ENCODE data around the gene C2orf15. TPM values are rescaled to one million over a fixed set of nuclear protein-coding genes. Genes with fewer than 3 reads are reported as not detected.

Gene C2orf15
- total and polyA plus RNA-seq, 2 donors (not counting 1 experiment from before 2014, with no cell fraction given), result 0.09 TPM; not detected in 1

DNA sequence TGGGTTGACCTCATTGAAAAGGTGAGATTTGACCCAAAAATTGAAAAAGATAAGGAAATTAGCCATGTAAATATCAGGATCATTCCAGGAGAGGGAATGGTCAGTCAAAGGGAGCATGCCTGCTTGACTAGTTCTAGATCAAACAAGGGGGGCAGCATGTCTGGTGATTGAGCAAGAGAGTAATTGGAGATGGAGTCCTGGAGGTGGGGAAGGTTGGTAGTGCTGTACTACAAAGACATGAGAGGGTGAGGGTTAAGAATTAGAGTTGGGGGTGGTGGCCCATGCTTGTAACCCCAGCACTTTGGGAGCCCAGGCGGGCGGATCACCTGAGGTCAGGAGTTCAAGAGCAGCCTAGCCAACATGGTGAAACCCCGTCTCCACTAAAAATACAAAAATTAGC lies 41.5 kb downstream of the C2orf15 start:
- H3K4me2 ChIP-seq (ENCODE audit: extremely low read depth, insufficient read depth, low read length), result no peak overlapping the region
- no peaks in the 10 kb centered on the region for H3K9me3 ChIP-seq (ENCODE audit: control insufficient read depth, insufficient read depth, low read depth, low read length)
- no peaks in the 10 kb centered on the region for H3K4me1 ChIP-seq (ENCODE audit: control insufficient read depth, extremely low read depth, insufficient read depth, low read length)
- peaks cover 54% of the 10 kb centered on the region for H3K79me2 ChIP-seq (ENCODE audit: control insufficient read depth, insufficient read depth, low read length)
- H3K9ac ChIP-seq (ENCODE audit: insufficient read depth, low read length), result no peak overlapping the region
- TF ChIP-seq, protein P1, sequence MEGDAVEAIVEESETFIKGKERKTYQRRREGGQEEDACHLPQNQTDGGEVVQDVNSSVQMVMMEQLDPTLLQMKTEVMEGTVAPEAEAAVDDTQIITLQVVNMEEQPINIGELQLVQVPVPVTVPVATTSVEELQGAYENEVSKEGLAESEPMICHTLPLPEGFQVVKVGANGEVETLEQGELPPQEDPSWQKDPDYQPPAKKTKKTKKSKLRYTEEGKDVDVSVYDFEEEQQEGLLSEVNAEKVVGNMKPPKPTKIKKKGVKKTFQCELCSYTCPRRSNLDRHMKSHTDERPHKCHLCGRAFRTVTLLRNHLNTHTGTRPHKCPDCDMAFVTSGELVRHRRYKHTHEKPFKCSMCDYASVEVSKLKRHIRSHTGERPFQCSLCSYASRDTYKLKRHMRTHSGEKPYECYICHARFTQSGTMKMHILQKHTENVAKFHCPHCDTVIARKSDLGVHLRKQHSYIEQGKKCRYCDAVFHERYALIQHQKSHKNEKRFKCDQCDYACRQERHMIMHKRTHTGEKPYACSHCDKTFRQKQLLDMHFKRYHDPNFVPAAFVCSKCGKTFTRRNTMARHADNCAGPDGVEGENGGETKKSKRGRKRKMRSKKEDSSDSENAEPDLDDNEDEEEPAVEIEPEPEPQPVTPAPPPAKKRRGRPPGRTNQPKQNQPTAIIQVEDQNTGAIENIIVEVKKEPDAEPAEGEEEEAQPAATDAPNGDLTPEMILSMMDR (conservative IDR thresholded peaks at IDR 0.05 in 1 of 2, IDR thresholded peaks at IDR 0.05 in 1 of 2; ENCODE audit: low read depth in 1 of 2, low read length in 2 of 2), result no peak
- TF ChIP-seq EZH2 (IDR thresholded peaks at IDR 0.05; ENCODE audit: low read length, missing control alignments), result no peak
- no peaks in the 10 kb centered on the region for H3K36me3 ChIP-seq (ENCODE audit: control insufficient read depth, insufficient read depth, low read length)
- no peak for DNase-seq (ENCODE audit: low read depth in 2 of 2)
- no peak overlapping the region for H3K27ac ChIP-seq (ENCODE audit: insufficient read depth, low read length)
- no peaks in the 10 kb centered on the region for H4K20me1 ChIP-seq (ENCODE audit: control insufficient read depth, extremely low read depth, insufficient read depth, low read length)
- H2AFZ ChIP-seq (ENCODE audit: low read length), result no peak overlapping the region
- H3K27me3 ChIP-seq (ENCODE audit: control insufficient read depth, insufficient read depth, low read length), result no peaks in the 10 kb centered on the region
- no peak overlapping the region for H3K4me3 ChIP-seq (replicated peaks in 1 of 4; ENCODE audit: control extremely low read depth in 1 of 4, insufficient read depth in 1 of 4, low read depth in 3 of 4, low read length in 4 of 4)

DNA sequence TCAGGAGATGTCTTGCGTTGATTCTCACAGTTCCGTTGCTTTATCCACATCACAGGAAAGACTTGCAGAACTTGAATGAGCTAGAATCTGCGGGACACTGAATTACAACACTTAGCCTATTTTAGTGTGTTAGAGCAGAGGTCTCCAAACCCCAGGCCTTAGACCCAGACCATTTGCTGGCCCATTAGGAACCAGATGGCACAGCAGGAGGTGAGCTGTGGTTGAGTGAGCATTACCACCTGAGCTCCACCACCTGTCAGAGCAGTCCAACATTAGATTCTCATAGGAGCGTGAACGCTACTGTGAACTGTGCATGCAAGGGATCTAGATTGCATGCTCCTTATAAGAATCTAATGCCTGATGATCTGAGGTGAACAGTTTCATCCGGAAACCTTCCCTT lies 43.3 kb downstream of the C2orf15 start:
- no peak for TF ChIP-seq EZH2 (IDR thresholded peaks at IDR 0.05; ENCODE audit: low read length, missing control alignments)
- TF ChIP-seq, protein P1 (conservative IDR thresholded peaks at IDR 0.05 in 1 of 2, IDR thresholded peaks at IDR 0.05 in 1 of 2; ENCODE audit: low read depth in 1 of 2, low read length in 2 of 2), result no peak
- Histone ChIP-seq H2AFZ (ENCODE audit: low read length) (no peak overlapping the region), H3K4me1 (ENCODE audit: control insufficient read depth, extremely low read depth, insufficient read depth, low read length) (no peaks in the 10 kb centered on the region), H3K27ac (ENCODE audit: insufficient read depth, low read length) (no peak overlapping the region), H3K9me3 (ENCODE audit: control insufficient read depth, insufficient read depth, low read depth, low read length) (no peaks in the 10 kb centered on the region), H3K36me3 (ENCODE audit: control insufficient read depth, insufficient read depth, low read length) (no peaks in the 10 kb centered on the region), H3K4me3 (replicated peaks in 1 of 4; ENCODE audit: control extremely low read depth in 1 of 4, insufficient read depth in 1 of 4, low read depth in 3 of 4, low read length in 4 of 4) (no peak overlapping the region), H3K4me2 (ENCODE audit: extremely low read depth, insufficient read depth, low read length) (no peak overlapping the region), H3K27me3 (ENCODE audit: control insufficient read depth, insufficient read depth, low read length) (no peaks in the 10 kb centered on the region), H3K79me2 (ENCODE audit: control insufficient read depth, insufficient read depth, low read length) (peaks cover 51% of the 10 kb centered on the region), H4K20me1 (ENCODE audit: control insufficient read depth, extremely low read depth, insufficient read depth, low read length) (no peaks in the 10 kb centered on the region), H3K9ac (ENCODE audit: insufficient read depth, low read length) (no peak overlapping the region)
- no peak for DNase-seq (ENCODE audit: low read depth in 2 of 2)

DNA sequence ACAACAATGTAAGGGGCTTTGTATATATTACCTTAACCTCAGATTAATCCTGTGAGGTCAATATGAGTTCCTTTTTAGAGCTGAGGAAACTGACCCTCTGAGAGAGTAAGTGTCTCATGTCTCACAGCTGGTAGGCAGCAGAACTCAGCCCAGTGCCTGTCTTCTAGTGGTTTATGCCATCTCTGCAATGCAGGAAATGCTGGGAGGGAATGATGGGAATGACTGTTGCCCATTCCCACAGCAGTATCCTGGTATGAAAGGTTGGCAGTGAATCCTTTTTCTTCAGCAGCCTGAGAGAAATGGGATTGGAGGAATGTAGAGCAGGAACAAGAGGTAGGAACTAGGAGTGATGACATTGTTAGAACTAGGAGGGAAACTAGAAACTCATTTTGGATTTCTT lies 45.5 kb downstream of the C2orf15 start:
- no peak overlapping the region for H2AFZ ChIP-seq (ENCODE audit: low read length)
- no peak overlapping the region for H3K27ac ChIP-seq (ENCODE audit: insufficient read depth, low read length)
- H3K79me2 ChIP-seq (ENCODE audit: control insufficient read depth, insufficient read depth, low read length), result peaks cover 31% of the 10 kb centered on the region
- no peak overlapping the region for H3K9ac ChIP-seq (ENCODE audit: insufficient read depth, low read length)
- TF ChIP-seq, protein P1 (conservative IDR thresholded peaks at IDR 0.05 in 1 of 2, IDR thresholded peaks at IDR 0.05 in 1 of 2; ENCODE audit: low read depth in 1 of 2, low read length in 2 of 2), result no peak
- no peak for TF ChIP-seq EZH2 (IDR thresholded peaks at IDR 0.05; ENCODE audit: low read length, missing control alignments)
- H3K36me3 ChIP-seq (ENCODE audit: control insufficient read depth, insufficient read depth, low read length), result no peaks in the 10 kb centered on the region
- no peak overlapping the region for H3K4me3 ChIP-seq (replicated peaks in 1 of 4; ENCODE audit: control extremely low read depth in 1 of 4, insufficient read depth in 1 of 4, low read depth in 3 of 4, low read length in 4 of 4)
- H4K20me1 ChIP-seq (ENCODE audit: control insufficient read depth, extremely low read depth, insufficient read depth, low read length), result no peaks in the 10 kb centered on the region
- no peaks in the 10 kb centered on the region for H3K9me3 ChIP-seq (ENCODE audit: control insufficient read depth, insufficient read depth, low read depth, low read length)
- H3K27me3 ChIP-seq (ENCODE audit: control insufficient read depth, insufficient read depth, low read length), result no peaks in the 10 kb centered on the region
- H3K4me2 ChIP-seq (ENCODE audit: extremely low read depth, insufficient read depth, low read length), result no peak overlapping the region
- H3K4me1 ChIP-seq (ENCODE audit: control insufficient read depth, extremely low read depth, insufficient read depth, low read length), result no peaks in the 10 kb centered on the region
- DNase-seq (ENCODE audit: low read depth in 2 of 2), result no peak
